ENCODE results near the gene TRPM3.

Gene TRPM3

DNA sequence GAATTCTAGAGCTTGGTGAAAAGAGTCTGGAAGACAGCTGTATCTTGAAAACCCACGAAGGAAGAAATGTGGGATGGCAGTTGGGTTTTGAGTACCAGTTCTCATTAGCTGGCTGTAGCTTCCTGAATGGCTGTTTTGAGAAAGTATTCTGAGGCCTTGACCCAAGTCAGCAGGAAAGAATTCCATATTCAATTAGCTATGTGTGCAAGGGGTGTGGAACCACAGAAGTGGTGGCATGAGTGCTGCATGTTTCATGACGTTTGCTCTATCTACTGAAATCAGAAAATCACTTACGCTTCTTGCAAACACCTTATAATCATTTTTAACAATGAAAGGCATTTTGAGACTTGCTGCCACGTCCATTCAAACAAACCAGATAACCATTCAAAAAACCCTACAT is 69.1 kb downstream of the TRPM3 start:
- CTCF ChIA-PET, result no interaction called here
- H3K9me3 ChIP-seq (ENCODE audit: control insufficient read depth, insufficient read depth, low read depth, low read length), result no peaks in the 10 kb centered on the region
- H3K27ac ChIP-seq (ENCODE audit: extremely low read depth, low read depth, low read length), result no peak overlapping the region
- H3K4me1 ChIP-seq (ENCODE audit: control insufficient read depth, insufficient read depth, low read length), result no peaks in the 10 kb centered on the region
- no peak for TF ChIP-seq YY2 (tag by site-specific recombination; IDR thresholded peaks at IDR 0.05)
- TF ChIP-seq ZNF629 (tag by site-specific recombination; IDR thresholded peaks at IDR 0.05), result no peak
- no peak for TF ChIP-seq ZNF23 (tag by site-specific recombination; IDR thresholded peaks at IDR 0.05; ENCODE audit: borderline replicate concordance)
- no peak for TF ChIP-seq ZNF140 (tag by site-specific recombination; IDR thresholded peaks at IDR 0.05)
- TF ChIP-seq ZNF707 (tag by site-specific recombination; IDR thresholded peaks at IDR 0.05), result no peak
- TF ChIP-seq REPIN1 (tag by site-specific recombination; IDR thresholded peaks at IDR 0.05; ENCODE audit: low read depth), result no peak
- TF ChIP-seq ZNF837 (tag by site-specific recombination; IDR thresholded peaks at IDR 0.05), result no peak
- no peak for TF ChIP-seq ZNF248 (tag by site-specific recombination; IDR thresholded peaks at IDR 0.05)
- no peak for TF ChIP-seq ZNF544 (tag by site-specific recombination; IDR thresholded peaks at IDR 0.05)
- TF ChIP-seq, protein P1, sequence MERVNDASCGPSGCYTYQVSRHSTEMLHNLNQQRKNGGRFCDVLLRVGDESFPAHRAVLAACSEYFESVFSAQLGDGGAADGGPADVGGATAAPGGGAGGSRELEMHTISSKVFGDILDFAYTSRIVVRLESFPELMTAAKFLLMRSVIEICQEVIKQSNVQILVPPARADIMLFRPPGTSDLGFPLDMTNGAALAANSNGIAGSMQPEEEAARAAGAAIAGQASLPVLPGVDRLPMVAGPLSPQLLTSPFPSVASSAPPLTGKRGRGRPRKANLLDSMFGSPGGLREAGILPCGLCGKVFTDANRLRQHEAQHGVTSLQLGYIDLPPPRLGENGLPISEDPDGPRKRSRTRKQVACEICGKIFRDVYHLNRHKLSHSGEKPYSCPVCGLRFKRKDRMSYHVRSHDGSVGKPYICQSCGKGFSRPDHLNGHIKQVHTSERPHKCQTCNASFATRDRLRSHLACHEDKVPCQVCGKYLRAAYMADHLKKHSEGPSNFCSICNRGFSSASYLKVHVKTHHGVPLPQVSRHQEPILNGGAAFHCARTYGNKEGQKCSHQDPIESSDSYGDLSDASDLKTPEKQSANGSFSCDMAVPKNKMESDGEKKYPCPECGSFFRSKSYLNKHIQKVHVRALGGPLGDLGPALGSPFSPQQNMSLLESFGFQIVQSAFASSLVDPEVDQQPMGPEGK (tag by site-specific recombination; IDR thresholded peaks at IDR 0.05), result no peak
- H3K36me3 ChIP-seq (ENCODE audit: control insufficient read depth in 2 of 2, insufficient read depth in 1 of 2, low read length in 2 of 2), result no peaks in the 10 kb centered on the region
- POLR2A ChIA-PET, result no interaction called here
- H3K4me3 ChIP-seq (ENCODE audit: low read depth, low read length), result no peak overlapping the region

DNA sequence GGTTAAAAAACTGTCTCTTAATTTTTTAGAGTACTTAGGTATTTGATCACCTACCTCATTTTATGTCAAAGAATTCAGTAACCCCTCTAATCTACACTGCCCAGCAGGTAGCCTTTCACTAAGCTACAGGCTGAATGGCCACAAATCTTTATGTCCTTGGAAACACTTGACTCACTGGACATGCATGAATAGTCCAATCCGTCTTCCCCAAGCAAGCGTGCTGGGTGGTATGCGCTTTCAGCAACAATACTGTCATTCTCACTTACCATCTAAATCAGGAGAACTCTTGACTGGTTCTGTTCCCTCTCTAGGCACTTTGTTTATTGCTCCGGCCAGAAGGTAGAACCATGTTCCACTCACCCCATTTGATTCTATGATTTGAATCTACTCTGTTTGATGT is 73.1 kb downstream of the TRPM3 start:
- ChIA-PET POLR2A (no interaction called here), CTCF (no interaction called here)
- H3K27ac ChIP-seq (ENCODE audit: extremely low read depth, low read depth, low read length), result no peak overlapping the region
- no peaks in the 10 kb centered on the region for H3K9me3 ChIP-seq (ENCODE audit: control insufficient read depth, insufficient read depth, low read depth, low read length)
- no peaks in the 10 kb centered on the region for H3K36me3 ChIP-seq (ENCODE audit: control insufficient read depth in 2 of 2, insufficient read depth in 1 of 2, low read length in 2 of 2)
- no peaks in the 10 kb centered on the region for H3K4me1 ChIP-seq (ENCODE audit: control insufficient read depth, insufficient read depth, low read length)
- TF ChIP-seq ZNF157 (tag by site-specific recombination; IDR thresholded peaks at IDR 0.05) (no peak), WT1 (tag by site-specific recombination; IDR thresholded peaks at IDR 0.05) (no peak), ZNF19 (tag by site-specific recombination; IDR thresholded peaks at IDR 0.05; ENCODE audit: low read depth) (no peak), OSR2 (tag by site-specific recombination; IDR thresholded peaks at IDR 0.05) (no peak), ZNF292 (tag by site-specific recombination; IDR thresholded peaks at IDR 0.05; ENCODE audit: borderline replicate concordance, low read depth) (no peak), ZNF558 (tag by site-specific recombination; IDR thresholded peaks at IDR 0.05) (no peak), ZNF530 (tag by site-specific recombination; IDR thresholded peaks at IDR 0.05; ENCODE audit: low read depth) (no peak), ZNF112 (tag by site-specific recombination; IDR thresholded peaks at IDR 0.05) (no peak), EGR2 (tag by site-specific recombination; IDR thresholded peaks at IDR 0.05; ENCODE audit: low read depth) (no peak), ZNF433 (tag by site-specific recombination; IDR thresholded peaks at IDR 0.05; ENCODE audit: low read depth) (no peak)
- TF ChIP-seq, protein P2, sequence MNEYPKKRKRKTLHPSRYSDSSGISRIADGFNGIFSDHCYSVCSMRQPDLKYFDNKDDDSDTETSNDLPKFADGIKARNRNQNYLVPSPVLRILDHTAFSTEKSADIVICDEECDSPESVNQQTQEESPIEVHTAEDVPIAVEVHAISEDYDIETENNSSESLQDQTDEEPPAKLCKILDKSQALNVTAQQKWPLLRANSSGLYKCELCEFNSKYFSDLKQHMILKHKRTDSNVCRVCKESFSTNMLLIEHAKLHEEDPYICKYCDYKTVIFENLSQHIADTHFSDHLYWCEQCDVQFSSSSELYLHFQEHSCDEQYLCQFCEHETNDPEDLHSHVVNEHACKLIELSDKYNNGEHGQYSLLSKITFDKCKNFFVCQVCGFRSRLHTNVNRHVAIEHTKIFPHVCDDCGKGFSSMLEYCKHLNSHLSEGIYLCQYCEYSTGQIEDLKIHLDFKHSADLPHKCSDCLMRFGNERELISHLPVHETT (tag by site-specific recombination; IDR thresholded peaks at IDR 0.05), result no peak
- TF ChIP-seq, protein P3, sequence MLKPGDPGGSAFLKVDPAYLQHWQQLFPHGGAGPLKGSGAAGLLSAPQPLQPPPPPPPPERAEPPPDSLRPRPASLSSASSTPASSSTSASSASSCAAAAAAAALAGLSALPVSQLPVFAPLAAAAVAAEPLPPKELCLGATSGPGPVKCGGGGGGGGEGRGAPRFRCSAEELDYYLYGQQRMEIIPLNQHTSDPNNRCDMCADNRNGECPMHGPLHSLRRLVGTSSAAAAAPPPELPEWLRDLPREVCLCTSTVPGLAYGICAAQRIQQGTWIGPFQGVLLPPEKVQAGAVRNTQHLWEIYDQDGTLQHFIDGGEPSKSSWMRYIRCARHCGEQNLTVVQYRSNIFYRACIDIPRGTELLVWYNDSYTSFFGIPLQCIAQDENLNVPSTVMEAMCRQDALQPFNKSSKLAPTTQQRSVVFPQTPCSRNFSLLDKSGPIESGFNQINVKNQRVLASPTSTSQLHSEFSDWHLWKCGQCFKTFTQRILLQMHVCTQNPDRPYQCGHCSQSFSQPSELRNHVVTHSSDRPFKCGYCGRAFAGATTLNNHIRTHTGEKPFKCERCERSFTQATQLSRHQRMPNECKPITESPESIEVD (tag by site-specific recombination; IDR thresholded peaks at IDR 0.05), result no peak
- TF ChIP-seq, protein P4, sequence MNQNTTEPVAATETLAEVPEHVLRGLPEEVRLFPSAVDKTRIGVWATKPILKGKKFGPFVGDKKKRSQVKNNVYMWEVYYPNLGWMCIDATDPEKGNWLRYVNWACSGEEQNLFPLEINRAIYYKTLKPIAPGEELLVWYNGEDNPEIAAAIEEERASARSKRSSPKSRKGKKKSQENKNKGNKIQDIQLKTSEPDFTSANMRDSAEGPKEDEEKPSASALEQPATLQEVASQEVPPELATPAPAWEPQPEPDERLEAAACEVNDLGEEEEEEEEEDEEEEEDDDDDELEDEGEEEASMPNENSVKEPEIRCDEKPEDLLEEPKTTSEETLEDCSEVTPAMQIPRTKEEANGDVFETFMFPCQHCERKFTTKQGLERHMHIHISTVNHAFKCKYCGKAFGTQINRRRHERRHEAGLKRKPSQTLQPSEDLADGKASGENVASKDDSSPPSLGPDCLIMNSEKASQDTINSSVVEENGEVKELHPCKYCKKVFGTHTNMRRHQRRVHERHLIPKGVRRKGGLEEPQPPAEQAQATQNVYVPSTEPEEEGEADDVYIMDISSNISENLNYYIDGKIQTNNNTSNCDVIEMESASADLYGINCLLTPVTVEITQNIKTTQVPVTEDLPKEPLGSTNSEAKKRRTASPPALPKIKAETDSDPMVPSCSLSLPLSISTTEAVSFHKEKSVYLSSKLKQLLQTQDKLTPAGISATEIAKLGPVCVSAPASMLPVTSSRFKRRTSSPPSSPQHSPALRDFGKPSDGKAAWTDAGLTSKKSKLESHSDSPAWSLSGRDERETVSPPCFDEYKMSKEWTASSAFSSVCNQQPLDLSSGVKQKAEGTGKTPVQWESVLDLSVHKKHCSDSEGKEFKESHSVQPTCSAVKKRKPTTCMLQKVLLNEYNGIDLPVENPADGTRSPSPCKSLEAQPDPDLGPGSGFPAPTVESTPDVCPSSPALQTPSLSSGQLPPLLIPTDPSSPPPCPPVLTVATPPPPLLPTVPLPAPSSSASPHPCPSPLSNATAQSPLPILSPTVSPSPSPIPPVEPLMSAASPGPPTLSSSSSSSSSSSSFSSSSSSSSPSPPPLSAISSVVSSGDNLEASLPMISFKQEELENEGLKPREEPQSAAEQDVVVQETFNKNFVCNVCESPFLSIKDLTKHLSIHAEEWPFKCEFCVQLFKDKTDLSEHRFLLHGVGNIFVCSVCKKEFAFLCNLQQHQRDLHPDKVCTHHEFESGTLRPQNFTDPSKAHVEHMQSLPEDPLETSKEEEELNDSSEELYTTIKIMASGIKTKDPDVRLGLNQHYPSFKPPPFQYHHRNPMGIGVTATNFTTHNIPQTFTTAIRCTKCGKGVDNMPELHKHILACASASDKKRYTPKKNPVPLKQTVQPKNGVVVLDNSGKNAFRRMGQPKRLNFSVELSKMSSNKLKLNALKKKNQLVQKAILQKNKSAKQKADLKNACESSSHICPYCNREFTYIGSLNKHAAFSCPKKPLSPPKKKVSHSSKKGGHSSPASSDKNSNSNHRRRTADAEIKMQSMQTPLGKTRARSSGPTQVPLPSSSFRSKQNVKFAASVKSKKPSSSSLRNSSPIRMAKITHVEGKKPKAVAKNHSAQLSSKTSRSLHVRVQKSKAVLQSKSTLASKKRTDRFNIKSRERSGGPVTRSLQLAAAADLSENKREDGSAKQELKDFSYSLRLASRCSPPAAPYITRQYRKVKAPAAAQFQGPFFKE (tag by site-specific recombination; IDR thresholded peaks at IDR 0.05; ENCODE audit: borderline replicate concordance), result no peak
- no peak overlapping the region for H3K4me3 ChIP-seq (ENCODE audit: low read depth, low read length)
